ENCODE results near the gene KCNQ1. TPM values are rescaled to one million over a fixed set of nuclear protein-coding genes. Genes with fewer than 3 reads are reported as not detected.

Gene KCNQ1
- polyA plus RNA-seq, 1 donor from 2014 or later, result not detected

- H2AFZ ChIP-seq (ENCODE audit: low read depth, low read length), result no peak overlapping the region
- H3K4me3 ChIP-seq (ENCODE audit: low read length), result no peak overlapping the region
- H3K4me2 ChIP-seq (ENCODE audit: low read length), result no peak overlapping the region
These were observed 391.7 kb downstream of the KCNQ1 start for GRCh38 chr11:2836315-2837095.

GRCh38 chr11:2837096-2837601 lies 392.3 kb downstream of the KCNQ1 start:
- H3K79me2 ChIP-seq (replicated peaks; ENCODE audit: insufficient read depth, low read length), result no peaks in the 10 kb centered on the region
- H3K27me3 ChIP-seq (ENCODE audit: insufficient read depth, low read depth, low read length), result no peaks in the 10 kb centered on the region
- no peaks in the 10 kb centered on the region for H3F3A ChIP-seq (ENCODE audit: insufficient read depth, low read length, poor library complexity, severe bottlenecking)
- H3K27ac ChIP-seq (ENCODE audit: low read length), result no peak overlapping the region
- H3K36me3 ChIP-seq (ENCODE audit: insufficient read depth, low read length), result no peaks in the 10 kb centered on the region
- H4K20me1 ChIP-seq (ENCODE audit: insufficient read depth), result no peaks in the 10 kb centered on the region
- TF ChIP-seq SMC3 (conservative IDR thresholded peaks at IDR 0.05; ENCODE audit: poor library complexity) (no peak), TAF1 (IDR thresholded peaks at IDR 0.05; ENCODE audit: low read depth) (no peak), RAD21 (conservative IDR thresholded peaks at IDR 0.05) (no peak), MXI1 (conservative IDR thresholded peaks at IDR 0.05; ENCODE audit: poor library complexity, severe bottlenecking) (no peak), EP300 (conservative IDR thresholded peaks at IDR 0.05; ENCODE audit: poor library complexity, severe bottlenecking) (no peak)
- TF ChIP-seq, protein P1, sequence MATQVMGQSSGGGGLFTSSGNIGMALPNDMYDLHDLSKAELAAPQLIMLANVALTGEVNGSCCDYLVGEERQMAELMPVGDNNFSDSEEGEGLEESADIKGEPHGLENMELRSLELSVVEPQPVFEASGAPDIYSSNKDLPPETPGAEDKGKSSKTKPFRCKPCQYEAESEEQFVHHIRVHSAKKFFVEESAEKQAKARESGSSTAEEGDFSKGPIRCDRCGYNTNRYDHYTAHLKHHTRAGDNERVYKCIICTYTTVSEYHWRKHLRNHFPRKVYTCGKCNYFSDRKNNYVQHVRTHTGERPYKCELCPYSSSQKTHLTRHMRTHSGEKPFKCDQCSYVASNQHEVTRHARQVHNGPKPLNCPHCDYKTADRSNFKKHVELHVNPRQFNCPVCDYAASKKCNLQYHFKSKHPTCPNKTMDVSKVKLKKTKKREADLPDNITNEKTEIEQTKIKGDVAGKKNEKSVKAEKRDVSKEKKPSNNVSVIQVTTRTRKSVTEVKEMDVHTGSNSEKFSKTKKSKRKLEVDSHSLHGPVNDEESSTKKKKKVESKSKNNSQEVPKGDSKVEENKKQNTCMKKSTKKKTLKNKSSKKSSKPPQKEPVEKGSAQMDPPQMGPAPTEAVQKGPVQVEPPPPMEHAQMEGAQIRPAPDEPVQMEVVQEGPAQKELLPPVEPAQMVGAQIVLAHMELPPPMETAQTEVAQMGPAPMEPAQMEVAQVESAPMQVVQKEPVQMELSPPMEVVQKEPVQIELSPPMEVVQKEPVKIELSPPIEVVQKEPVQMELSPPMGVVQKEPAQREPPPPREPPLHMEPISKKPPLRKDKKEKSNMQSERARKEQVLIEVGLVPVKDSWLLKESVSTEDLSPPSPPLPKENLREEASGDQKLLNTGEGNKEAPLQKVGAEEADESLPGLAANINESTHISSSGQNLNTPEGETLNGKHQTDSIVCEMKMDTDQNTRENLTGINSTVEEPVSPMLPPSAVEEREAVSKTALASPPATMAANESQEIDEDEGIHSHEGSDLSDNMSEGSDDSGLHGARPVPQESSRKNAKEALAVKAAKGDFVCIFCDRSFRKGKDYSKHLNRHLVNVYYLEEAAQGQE (IDR thresholded peaks at IDR 0.05; ENCODE audit: borderline replicate concordance), result no peak
- TF ChIP-seq, protein P2, sequence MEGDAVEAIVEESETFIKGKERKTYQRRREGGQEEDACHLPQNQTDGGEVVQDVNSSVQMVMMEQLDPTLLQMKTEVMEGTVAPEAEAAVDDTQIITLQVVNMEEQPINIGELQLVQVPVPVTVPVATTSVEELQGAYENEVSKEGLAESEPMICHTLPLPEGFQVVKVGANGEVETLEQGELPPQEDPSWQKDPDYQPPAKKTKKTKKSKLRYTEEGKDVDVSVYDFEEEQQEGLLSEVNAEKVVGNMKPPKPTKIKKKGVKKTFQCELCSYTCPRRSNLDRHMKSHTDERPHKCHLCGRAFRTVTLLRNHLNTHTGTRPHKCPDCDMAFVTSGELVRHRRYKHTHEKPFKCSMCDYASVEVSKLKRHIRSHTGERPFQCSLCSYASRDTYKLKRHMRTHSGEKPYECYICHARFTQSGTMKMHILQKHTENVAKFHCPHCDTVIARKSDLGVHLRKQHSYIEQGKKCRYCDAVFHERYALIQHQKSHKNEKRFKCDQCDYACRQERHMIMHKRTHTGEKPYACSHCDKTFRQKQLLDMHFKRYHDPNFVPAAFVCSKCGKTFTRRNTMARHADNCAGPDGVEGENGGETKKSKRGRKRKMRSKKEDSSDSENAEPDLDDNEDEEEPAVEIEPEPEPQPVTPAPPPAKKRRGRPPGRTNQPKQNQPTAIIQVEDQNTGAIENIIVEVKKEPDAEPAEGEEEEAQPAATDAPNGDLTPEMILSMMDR (IDR thresholded peaks at IDR 0.05; ENCODE audit: poor library complexity, severe bottlenecking), result no peak
- no peaks in the 10 kb centered on the region for H3K9me2 ChIP-seq (ENCODE audit: insufficient read depth, low read length)
- no peaks in the 10 kb centered on the region for H3K9me3 ChIP-seq (ENCODE audit: low read length)
- H2AFZ ChIP-seq (ENCODE audit: low read depth, low read length), result no peak overlapping the region
- H3K9ac ChIP-seq (ENCODE audit: low read length), result no peak overlapping the region
- H3K4me2 ChIP-seq (ENCODE audit: low read length), result no peak overlapping the region
- no peak overlapping the region for H3K4me3 ChIP-seq (ENCODE audit: low read length)

More at GRCh38 chr11:2836315-2837095, 391.7 kb downstream of the KCNQ1 start:
- H3K9me3 ChIP-seq (ENCODE audit: low read length), result no peaks in the 10 kb centered on the region
- no peak overlapping the region for H3K27ac ChIP-seq (ENCODE audit: low read length)
- no peaks in the 10 kb centered on the region for H3K9me2 ChIP-seq (ENCODE audit: insufficient read depth, low read length)
- H3K9ac ChIP-seq (ENCODE audit: low read length), result no peak overlapping the region
- no peaks in the 10 kb centered on the region for H3K27me3 ChIP-seq (ENCODE audit: insufficient read depth, low read depth, low read length)
- H3K36me3 ChIP-seq (ENCODE audit: insufficient read depth, low read length), result no peaks in the 10 kb centered on the region
- no peaks in the 10 kb centered on the region for H3K79me2 ChIP-seq (replicated peaks; ENCODE audit: insufficient read depth, low read length)
- TF ChIP-seq MXI1 (conservative IDR thresholded peaks at IDR 0.05; ENCODE audit: poor library complexity, severe bottlenecking), result no peak
- H4K20me1 ChIP-seq (ENCODE audit: insufficient read depth), result no peaks in the 10 kb centered on the region
- no peaks in the 10 kb centered on the region for H3F3A ChIP-seq (ENCODE audit: insufficient read depth, low read length, poor library complexity, severe bottlenecking)

DNA sequence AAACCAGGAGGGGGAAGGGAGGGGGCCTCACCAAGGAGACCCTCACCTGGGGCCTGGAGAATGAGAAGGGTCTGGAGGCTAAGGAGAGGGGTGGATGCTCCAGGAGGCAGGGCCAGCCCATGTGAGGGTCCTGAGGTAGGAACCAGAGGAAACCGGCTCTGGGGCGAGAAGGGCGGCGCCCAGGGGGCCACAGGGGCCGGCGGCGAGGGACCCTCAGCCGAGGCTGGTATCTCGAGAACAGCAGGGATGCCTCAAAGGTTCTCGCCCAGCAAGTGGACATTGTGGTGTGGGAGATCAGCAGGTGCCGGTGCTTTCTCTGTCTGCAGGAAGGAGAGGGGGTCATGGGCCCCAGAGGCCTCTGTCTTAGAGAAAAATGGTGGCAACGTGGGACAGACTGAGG lies 392.8 kb downstream of the KCNQ1 start:
- Histone ChIP-seq H3K27me3 (ENCODE audit: insufficient read depth, low read depth, low read length) (no peaks in the 10 kb centered on the region), H3K36me3 (ENCODE audit: insufficient read depth, low read length) (no peaks in the 10 kb centered on the region), H4K20me1 (ENCODE audit: insufficient read depth) (no peaks in the 10 kb centered on the region), H3K9me2 (ENCODE audit: insufficient read depth, low read length) (no peaks in the 10 kb centered on the region), H3F3A (ENCODE audit: insufficient read depth, low read length, poor library complexity, severe bottlenecking) (no peaks in the 10 kb centered on the region), H3K4me3 (ENCODE audit: low read length) (no peak overlapping the region), H2AFZ (ENCODE audit: low read depth, low read length) (no peak overlapping the region), H3K4me2 (ENCODE audit: low read length) (no peak overlapping the region), H3K79me2 (replicated peaks; ENCODE audit: insufficient read depth, low read length) (no peaks in the 10 kb centered on the region), H3K9ac (ENCODE audit: low read length) (no peak overlapping the region), H3K9me3 (ENCODE audit: low read length) (no peaks in the 10 kb centered on the region), H3K27ac (ENCODE audit: low read length) (no peak overlapping the region)
- TF ChIP-seq RAD21 (conservative IDR thresholded peaks at IDR 0.05), result no peak
- TF ChIP-seq POLR2AphosphoS5 (IDR thresholded peaks at IDR 0.05), result no peak
- TF ChIP-seq EZH2 (IDR thresholded peaks at IDR 0.05; ENCODE audit: borderline replicate concordance, insufficient read depth, low read length, poor library complexity, severe bottlenecking), result no peak
- TF ChIP-seq MXI1 (conservative IDR thresholded peaks at IDR 0.05; ENCODE audit: poor library complexity, severe bottlenecking), result no peak
- TF ChIP-seq, protein P2 (IDR thresholded peaks at IDR 0.05; ENCODE audit: poor library complexity, severe bottlenecking), result no peak
- no peak for TF ChIP-seq SMC3 (conservative IDR thresholded peaks at IDR 0.05; ENCODE audit: poor library complexity)
- TF ChIP-seq, protein P1 (IDR thresholded peaks at IDR 0.05; ENCODE audit: borderline replicate concordance), result no peak

Measured in neural cell (in vitro differentiated cells).